KMS-11 (cell line): ENCODE data around the gene SLC37A1.

ENCODE experiments used
- H2AFZ ChIP-seq: fragments of 200-600 bp; sonication (generic); 2 replicates; pipeline ENCODE4 v1.6.1; 2016; ENCODE audit warnings: antibody characterized with exemption, mixed run types, low read depth
- H3K27ac ChIP-seq: fragments of 200-600 bp; sonication (generic); 2 replicates; pipeline ENCODE4 v1.6.1; 2016; ENCODE audit warnings: mild to moderate bottlenecking, mixed run types
- H3K27me3 ChIP-seq: fragments of 200-600 bp; sonication (generic); 2 replicates; pipeline ENCODE4 v1.6.1; 2017; ENCODE audit warnings: mild to moderate bottlenecking, low read depth, mixed run types, moderate library complexity; ENCODE audit not compliant: insufficient read depth
- H3K36me3 ChIP-seq: fragments of 200-600 bp; sonication (generic); 2 replicates; pipeline ENCODE4 v1.6.1; 2017; ENCODE audit warnings: mild to moderate bottlenecking, mixed run types; ENCODE audit not compliant: insufficient read depth
- H3K4me1 ChIP-seq: fragments of 200-600 bp; sonication (generic); 2 replicates; pipeline ENCODE4 v1.6.1; 2016; ENCODE audit warnings: mild to moderate bottlenecking, low read depth, mixed run types; ENCODE audit not compliant: poor library complexity, severe bottlenecking
- H3K4me2 ChIP-seq: fragments of 200-600 bp; sonication (generic); 2 replicates; pipeline ENCODE4 v1.7.0; 2016; ENCODE audit warnings: mild to moderate bottlenecking, mixed run types
- H3K4me3 ChIP-seq: fragments of 200-600 bp; sonication (generic); IDR thresholded peaks from 2 replicates; pipeline ENCODE4 v1.6.1; 2017; ENCODE audit warnings: low read depth, low read length, mixed read lengths; ENCODE audit not compliant: insufficient read depth
- H3K79me2 ChIP-seq: fragments of 200-600 bp; sonication (generic); 2 replicates; pipeline ENCODE4 v1.6.1; 2016; ENCODE audit warnings: low read depth, mixed run types; ENCODE audit not compliant: insufficient read depth
- H3K9ac ChIP-seq: fragments of 200-600 bp; sonication (generic); 2 replicates; pipeline ENCODE4 v1.6.1; 2016; ENCODE audit warnings: mild to moderate bottlenecking, mixed run types
- H4K20me1 ChIP-seq: fragments of 200-600 bp; sonication (generic); 2 replicates; pipeline ENCODE4 v1.6.1; 2016; ENCODE audit warnings: mild to moderate bottlenecking, mixed run types; ENCODE audit not compliant: insufficient read depth
- TF ChIP-seq, protein P1 (sequence below): fragments of 200-600 bp; sonication (generic); conservative IDR thresholded peaks from 2 replicates; pipeline ENCODE4 v1.6.1; 2017; ENCODE audit warnings: low read depth, mild to moderate bottlenecking, antibody characterized with exemption, low read length, moderate library complexity, mixed read lengths

Gene SLC37A1

DNA sequence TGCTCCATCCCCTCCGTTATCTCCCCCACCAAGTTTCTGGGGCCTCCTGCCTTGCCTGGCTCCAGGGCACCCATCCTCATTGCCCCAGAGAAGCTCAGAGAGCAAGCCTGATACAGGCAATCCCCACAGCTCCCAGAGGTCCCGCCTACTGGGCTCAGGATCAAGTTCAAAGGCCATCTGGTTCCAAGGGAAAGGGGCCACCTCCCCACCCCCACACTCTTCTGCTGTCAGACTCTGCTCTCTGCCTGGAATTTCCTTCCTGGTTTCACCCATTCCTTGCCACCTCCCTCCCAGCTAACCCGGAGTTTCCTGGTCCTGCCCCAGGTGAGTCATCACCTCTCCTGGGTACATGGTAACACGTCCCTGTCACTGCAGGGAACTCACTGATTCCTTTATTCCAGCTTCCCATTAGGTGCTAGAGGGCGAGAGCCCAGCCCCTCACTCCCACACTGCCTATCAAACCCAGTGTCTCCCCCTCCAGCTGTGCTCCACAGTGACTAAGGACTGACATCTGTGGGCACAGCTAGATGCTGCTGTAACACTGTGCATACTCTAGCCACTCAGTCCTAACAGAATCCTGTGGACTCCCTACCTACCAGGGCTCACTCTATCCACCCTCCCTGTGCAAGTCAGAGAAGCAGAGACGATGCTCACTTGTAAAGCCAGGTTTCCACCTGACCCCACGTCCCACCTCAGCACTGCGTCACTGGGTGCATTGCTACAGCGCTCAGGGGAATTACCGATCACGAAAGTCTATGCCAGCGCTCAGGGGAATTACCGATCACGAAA, 39.4 kb upstream of the SLC37A1 start:
- Histone ChIP-seq H3K4me1 (peaks cover 7% of the 10 kb centered on the region), H2AFZ (no peak overlapping the region), H3K27me3 (no peaks in the 10 kb centered on the region), H3K27ac (no peak overlapping the region), H3K9ac (no peak overlapping the region), H4K20me1 (no peaks in the 10 kb centered on the region), H3K4me3 (no peak overlapping the region), H3K4me2 (no peak overlapping the region), H3K79me2 (no peaks in the 10 kb centered on the region), H3K36me3 (no peaks in the 10 kb centered on the region)
- TF ChIP-seq, protein P1, sequence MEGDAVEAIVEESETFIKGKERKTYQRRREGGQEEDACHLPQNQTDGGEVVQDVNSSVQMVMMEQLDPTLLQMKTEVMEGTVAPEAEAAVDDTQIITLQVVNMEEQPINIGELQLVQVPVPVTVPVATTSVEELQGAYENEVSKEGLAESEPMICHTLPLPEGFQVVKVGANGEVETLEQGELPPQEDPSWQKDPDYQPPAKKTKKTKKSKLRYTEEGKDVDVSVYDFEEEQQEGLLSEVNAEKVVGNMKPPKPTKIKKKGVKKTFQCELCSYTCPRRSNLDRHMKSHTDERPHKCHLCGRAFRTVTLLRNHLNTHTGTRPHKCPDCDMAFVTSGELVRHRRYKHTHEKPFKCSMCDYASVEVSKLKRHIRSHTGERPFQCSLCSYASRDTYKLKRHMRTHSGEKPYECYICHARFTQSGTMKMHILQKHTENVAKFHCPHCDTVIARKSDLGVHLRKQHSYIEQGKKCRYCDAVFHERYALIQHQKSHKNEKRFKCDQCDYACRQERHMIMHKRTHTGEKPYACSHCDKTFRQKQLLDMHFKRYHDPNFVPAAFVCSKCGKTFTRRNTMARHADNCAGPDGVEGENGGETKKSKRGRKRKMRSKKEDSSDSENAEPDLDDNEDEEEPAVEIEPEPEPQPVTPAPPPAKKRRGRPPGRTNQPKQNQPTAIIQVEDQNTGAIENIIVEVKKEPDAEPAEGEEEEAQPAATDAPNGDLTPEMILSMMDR: no peak

DNA sequence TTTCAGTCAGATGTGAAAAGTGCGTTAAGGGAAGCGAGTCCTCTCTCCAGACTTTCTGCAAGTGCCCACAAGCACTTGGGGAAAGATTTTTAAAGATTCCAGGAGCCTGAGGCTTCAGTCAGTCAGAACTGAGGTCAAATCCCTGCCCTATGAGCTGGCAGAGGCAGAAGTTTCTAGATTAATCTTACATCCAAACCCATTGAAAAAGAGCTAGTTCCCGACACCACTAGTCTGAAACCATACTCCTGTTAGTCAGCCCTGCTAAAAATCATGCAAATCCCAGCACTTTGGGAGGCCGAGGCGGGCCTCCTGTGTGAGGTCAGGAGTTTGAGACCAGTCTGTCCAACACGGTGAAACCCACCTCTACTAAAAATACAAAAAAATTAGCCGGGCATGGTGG, 38.6 kb upstream of the SLC37A1 start:
- Histone ChIP-seq H3K4me1 (no peaks in the 10 kb centered on the region), H3K27ac (no peak overlapping the region), H2AFZ (no peak overlapping the region), H3K4me3 (no peak overlapping the region), H3K36me3 (no peaks in the 10 kb centered on the region), H3K79me2 (no peaks in the 10 kb centered on the region), H3K27me3 (no peaks in the 10 kb centered on the region), H3K4me2 (no peak overlapping the region), H4K20me1 (no peaks in the 10 kb centered on the region), H3K9ac (no peak overlapping the region)
- TF ChIP-seq, protein P1: no peak

DNA sequence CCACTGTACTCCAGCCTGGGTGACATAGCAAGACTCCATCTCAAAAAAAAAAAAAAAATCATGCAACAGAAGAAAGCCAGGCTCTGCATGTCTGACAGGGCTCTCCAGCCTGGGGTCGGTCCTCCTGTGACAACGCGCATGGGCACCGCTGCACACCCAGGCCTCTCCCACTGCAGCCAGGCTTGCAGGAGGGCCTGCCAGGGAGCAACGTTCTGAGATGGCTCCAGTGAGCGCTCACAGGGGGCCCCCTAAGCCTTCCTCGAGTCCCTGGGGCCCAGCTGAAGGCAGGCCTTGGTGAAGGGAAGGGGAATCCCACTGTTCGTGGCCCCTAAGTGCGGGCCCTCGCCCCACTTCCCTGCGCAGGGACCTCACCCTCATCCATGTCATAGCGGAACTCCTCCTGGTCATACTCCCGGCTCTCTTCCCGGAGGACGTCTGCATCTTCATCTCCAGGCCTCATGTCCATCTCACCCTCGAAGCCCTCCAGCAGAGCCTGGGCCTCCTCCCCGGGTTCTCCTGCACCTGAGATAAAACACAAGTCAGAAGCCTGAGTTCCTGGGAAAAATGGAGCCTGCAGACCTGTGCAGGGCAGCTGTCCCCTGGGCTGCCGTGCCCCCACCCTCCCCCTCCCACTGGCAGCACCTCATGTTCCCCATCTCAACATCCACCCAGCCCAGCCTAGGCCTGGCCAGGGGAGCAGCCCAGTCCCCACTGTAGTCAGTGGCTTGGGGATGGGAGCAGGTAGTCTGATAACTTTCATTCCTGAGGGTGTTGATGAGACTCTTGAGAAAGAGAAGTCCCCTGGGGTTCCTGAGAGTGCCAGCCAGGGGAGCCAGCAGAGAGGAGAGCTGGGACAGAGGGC, 37.9 kb upstream of the SLC37A1 start:
- H3K27ac ChIP-seq: no peak overlapping the region
- H3K4me1 ChIP-seq: no peaks in the 10 kb centered on the region
- TF ChIP-seq, protein P1: no peak
- H3K4me2 ChIP-seq: no peak overlapping the region
- no peaks in the 10 kb centered on the region for H4K20me1 ChIP-seq
- no peak overlapping the region for H3K4me3 ChIP-seq
- no peaks in the 10 kb centered on the region for H3K27me3 ChIP-seq
- H3K79me2 ChIP-seq: no peaks in the 10 kb centered on the region
- H3K36me3 ChIP-seq: no peaks in the 10 kb centered on the region
- H3K9ac ChIP-seq: no peak overlapping the region
- H2AFZ ChIP-seq: no peak overlapping the region

DNA sequence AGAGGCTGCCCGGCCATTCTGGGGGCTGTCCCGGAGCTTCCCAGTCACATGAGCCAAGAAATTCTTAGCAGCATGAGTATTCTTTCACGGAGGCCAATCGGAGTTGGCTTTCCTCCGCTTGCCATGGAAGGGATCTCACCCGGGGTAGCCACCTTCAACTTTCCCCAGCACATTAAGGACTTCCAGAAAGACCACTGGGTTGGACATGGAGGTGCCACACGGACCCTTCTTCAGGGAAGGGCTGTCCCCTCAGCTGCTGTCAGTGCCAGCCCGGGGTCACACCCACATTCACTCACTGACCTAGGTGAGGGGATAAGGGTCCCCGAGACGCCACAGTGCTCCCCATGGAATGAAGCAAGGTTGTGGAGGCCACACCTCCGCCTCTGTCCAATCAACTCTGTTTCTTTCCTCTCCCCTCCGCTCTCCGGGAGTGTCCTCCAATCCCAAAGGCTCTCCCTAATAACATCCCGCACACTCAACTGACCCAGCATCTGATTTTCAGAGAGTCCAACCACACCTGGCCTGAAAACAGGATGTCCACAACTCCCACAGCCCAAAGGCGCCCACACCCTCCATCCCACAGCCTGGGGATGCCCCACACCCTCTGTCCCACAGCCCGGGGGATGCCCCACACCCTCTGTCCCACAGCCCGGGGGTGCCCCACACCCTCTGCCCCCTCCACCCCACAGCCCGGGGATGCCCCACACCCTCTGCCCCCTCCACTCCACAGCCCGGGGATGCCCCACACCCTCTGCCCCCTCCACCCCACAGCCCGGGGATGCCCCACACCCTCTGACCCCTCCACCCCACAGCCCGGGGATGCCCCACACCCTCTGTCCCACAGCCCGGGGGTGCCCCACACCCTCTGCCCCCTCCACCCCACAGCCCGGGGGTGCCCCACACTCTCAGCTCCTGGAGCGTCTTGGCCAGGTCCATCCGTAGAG, 37.0 kb upstream of the SLC37A1 start:
- TF ChIP-seq, protein P1: no peak
- no peaks in the 10 kb centered on the region for H3K79me2 ChIP-seq
- no peaks in the 10 kb centered on the region for H3K27me3 ChIP-seq
- H3K36me3 ChIP-seq: no peaks in the 10 kb centered on the region
- no peak overlapping the region for H3K4me2 ChIP-seq
- H3K4me3 ChIP-seq: no peak overlapping the region
- H2AFZ ChIP-seq: no peak overlapping the region
- H3K4me1 ChIP-seq: no peaks in the 10 kb centered on the region
- no peak overlapping the region for H3K9ac ChIP-seq
- H4K20me1 ChIP-seq: no peaks in the 10 kb centered on the region
- no peak overlapping the region for H3K27ac ChIP-seq
